ENCODE data around the gene EIF1. TPM values are rescaled to one million over a fixed set of nuclear protein-coding genes. Genes with fewer than 3 reads are reported as not detected.

The EIF1 gene
- total RNA-seq, 4 donors from 2014 or later: 222 to 842 (median 375) TPM

- Histone ChIP-seq H3K27me3 (no peaks in the 10 kb centered on the region), H3K9me3 (no peaks in the 10 kb centered on the region), H3K4me1 (peaks cover 4 to 8% of the 10 kb centered on the region in 2 donors), H3K36me3 (no peaks in the 10 kb centered on the region), H3K4me3 (no peak overlapping the region), H3K27ac (no peak overlapping the region)
- intact Hi-C loops (cut with DNase I; ENCODE audit: low total_unique reads): no loop called here
- DNase-seq: no peak
- in situ Hi-C loops (cut with MboI; ENCODE audit: low sequenced_read_pairs in 4 of 4): loop anchor here in 2 of 4 donors (25.0 kb wide), 2 partner anchors 841 to 1041 kb away; partner anchors contain the start of gene KRT10 (in 1 of the 2)
- ATAC-seq: no peak
- no peak for TF ChIP-seq CTCF (IDR thresholded peaks at IDR 0.05 in 4 of 5, conservative IDR thresholded peaks at IDR 0.05 in 1 of 5)
- TF ChIP-seq POLR2A (IDR thresholded peaks at IDR 0.05): no peak
Observed at GRCh38 chr17:41653421-41653820, 35.3 kb upstream of the EIF1 start.

- H3K36me3 ChIP-seq: no peaks in the 10 kb centered on the region
- DNase-seq (no peak), ATAC-seq (no peak)
- no peaks in the 10 kb centered on the region for H3K9me3 ChIP-seq
- no peak overlapping the region for H3K4me3 ChIP-seq
- no peaks in the 10 kb centered on the region for H3K27me3 ChIP-seq
- TF ChIP-seq CTCF (IDR thresholded peaks at IDR 0.05 in 4 of 5, conservative IDR thresholded peaks at IDR 0.05 in 1 of 5): no peak
- TF ChIP-seq POLR2A (IDR thresholded peaks at IDR 0.05): no peak
- in situ Hi-C loops (cut with MboI; ENCODE audit: low sequenced_read_pairs in 4 of 4): loop anchor here in 2 of 4 donors (25.0 kb wide), 2 partner anchors 842 to 1042 kb away; partner anchors contain the start of gene KRT10 (in 1 of the 2)
- intact Hi-C loops (cut with DNase I; ENCODE audit: low total_unique reads): no loop called here
- peaks cover 0 to 5% of the 10 kb centered on the region in 2 donors for H3K4me1 ChIP-seq
- no peak overlapping the region for H3K27ac ChIP-seq
Observed at GRCh38 chr17:41653892-41654677, 34.6 kb upstream of the EIF1 start.

DNA sequence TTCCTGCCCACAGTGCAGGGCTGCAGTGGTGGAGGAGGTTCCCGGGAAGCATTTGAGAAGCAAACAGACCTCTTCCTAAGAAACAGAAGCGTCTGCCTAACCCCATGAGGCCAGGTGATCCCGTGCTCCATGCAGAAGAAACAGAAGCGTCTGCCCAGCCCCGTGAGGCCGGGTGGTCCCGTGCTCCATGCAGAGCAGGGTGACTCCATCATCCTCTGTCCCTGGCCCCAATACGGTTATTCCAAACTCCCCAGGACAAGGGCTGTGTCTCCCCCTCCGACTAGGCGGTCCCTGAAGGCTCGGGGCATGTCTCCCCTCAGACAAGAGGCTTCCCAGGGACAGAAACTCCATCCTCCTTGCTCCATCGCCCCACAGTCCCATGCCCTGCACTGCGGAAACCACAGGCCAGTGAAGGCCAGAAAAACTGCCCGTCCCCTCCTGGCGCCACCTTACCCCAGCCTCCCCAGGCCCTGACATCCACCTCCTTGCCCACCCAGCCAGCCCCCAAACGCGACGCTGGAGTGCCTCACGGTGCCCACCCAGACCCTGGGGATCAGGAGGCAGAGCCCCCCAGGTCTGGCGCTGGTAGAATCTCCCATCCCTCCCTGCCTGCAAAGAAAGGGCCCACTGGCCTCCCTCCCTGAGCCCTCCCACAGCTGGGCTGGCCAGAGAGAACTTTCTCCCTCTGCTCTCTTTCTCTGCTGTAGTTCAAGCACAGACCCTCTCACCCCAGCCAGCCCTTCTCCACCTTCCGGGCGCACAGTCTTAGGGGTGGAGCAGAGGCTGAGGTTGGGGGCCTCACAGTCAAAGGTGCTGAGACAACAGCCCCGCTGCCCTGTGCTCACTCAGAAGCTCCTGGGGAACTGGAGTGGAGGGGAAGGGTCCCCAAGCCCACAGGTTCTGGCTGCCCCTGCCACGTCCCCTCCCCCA lies 33.7 kb upstream of the EIF1 start:
- Histone ChIP-seq H3K27ac (no peak overlapping the region), H3K4me1 (peaks cover 0 to 5% of the 10 kb centered on the region in 2 donors), H3K36me3 (no peaks in the 10 kb centered on the region), H3K27me3 (no peaks in the 10 kb centered on the region), H3K4me3 (no peak overlapping the region), H3K9me3 (no peaks in the 10 kb centered on the region)
- intact Hi-C loops (cut with DNase I; ENCODE audit: low total_unique reads): no loop called here
- in situ Hi-C loops (cut with MboI; ENCODE audit: low sequenced_read_pairs in 4 of 4): loop anchor here in 2 of 4 donors (25.0 kb wide), 2 partner anchors 843 to 1043 kb away; partner anchors contain the start of gene KRT10 (in 1 of the 2)
- DNase-seq: no peak
- no peak for ATAC-seq
- TF ChIP-seq POLR2A (IDR thresholded peaks at IDR 0.05) (no peak), CTCF (IDR thresholded peaks at IDR 0.05 in 4 of 5, conservative IDR thresholded peaks at IDR 0.05 in 1 of 5) (no peak)

DNA sequence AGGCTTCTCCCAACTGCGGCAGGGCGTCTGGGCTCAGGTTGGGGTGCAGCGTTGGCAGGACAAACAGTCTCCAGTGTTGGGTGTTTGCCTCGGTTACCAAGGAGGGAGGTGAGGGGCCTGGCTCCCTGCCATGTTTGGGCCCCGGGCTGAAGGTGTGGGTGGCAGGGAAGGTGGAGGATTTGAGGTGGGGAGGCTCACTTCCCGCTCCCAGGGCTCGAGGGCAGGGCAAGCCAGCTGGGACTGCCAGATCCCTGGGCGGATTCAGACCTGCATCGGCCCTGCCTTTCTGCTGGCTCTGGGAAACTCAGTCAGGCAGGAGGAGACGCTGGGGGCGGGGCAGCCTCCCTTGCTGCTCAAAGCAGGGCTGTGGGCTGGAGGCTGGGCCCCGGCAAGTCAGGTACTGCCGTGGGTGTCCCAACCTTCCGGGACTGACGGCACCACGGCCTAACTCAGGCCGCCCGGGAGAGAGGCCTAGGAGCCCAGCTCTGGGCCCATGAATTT lies 33.0 kb upstream of the EIF1 start:
- no peak for TF ChIP-seq CTCF (IDR thresholded peaks at IDR 0.05 in 4 of 5, conservative IDR thresholded peaks at IDR 0.05 in 1 of 5)
- no peak for TF ChIP-seq POLR2A (IDR thresholded peaks at IDR 0.05)
- in situ Hi-C loops (cut with MboI; ENCODE audit: low sequenced_read_pairs in 4 of 4) (loop anchor here in 2 of 4 donors (25.0 kb wide), 2 partner anchors 843 to 1043 kb away; partner anchors contain the start of gene KRT10 (in 1 of the 2)), intact Hi-C loops (cut with DNase I; ENCODE audit: low total_unique reads) (no loop called here)
- no peak overlapping the region for H3K4me3 ChIP-seq
- H3K27ac ChIP-seq: no peak overlapping the region
- no peak for ATAC-seq
- DNase-seq: no peak
- no peaks in the 10 kb centered on the region for H3K36me3 ChIP-seq
- H3K4me1 ChIP-seq: peaks cover 0 to 5% of the 10 kb centered on the region in 2 donors
- no peaks in the 10 kb centered on the region for H3K27me3 ChIP-seq
- H3K9me3 ChIP-seq: no peaks in the 10 kb centered on the region

All from gastrocnemius medialis (tissue), 4 donors.